BE2C (cell line): ENCODE results near the gene DCUN1D3.
"Not testable (repeated sequence)": the region's sequence is repeated elsewhere in the genome, so short reads cannot be mapped to it uniquely, and the experiment has no call there.

Source experiments
- DNase-seq: peaks from one replicate; pipeline ENCODE4 v3.0.0-alpha.2; 2020
- H3K27me3 ChIP-seq: fragments of 250-450 bp; sonication (Bioruptor Pico); 2 replicates; pipeline ENCODE4 v1.5.1; 2020; ENCODE audit warnings: mild to moderate bottlenecking
- H3K36me3 ChIP-seq: fragments of 250-450 bp; sonication (Bioruptor Pico); 2 replicates; pipeline ENCODE4 v1.5.1; 2020; ENCODE audit warnings: mild to moderate bottlenecking
- H3K4me1 ChIP-seq: fragments of 250-450 bp; sonication (Bioruptor Pico); 2 replicates; pipeline ENCODE4 v1.5.1; 2020
- H3K4me3 ChIP-seq: 2 replicates; pipeline ENCODE4 v1.5.1; 2011; ENCODE audit warnings: low read depth, low read length
- H3K9me3 ChIP-seq: fragments of 250-450 bp; sonication (Bioruptor Pico); 2 replicates; pipeline ENCODE4 v1.5.1; 2020
- CTCF ChIP-seq: IDR thresholded peaks from 2 replicates; pipeline ENCODE4 v1.5.1; 2012; ENCODE audit warnings: mild to moderate bottlenecking, low read depth, low read length

DCUN1D3 gene

GRCh38 chr16:20862162-20862960 is 37.8 kb downstream of the DCUN1D3 start:
- no peaks in the 10 kb centered on the region for H3K27me3 ChIP-seq
- no peaks in the 10 kb centered on the region for H3K9me3 ChIP-seq
- H3K4me3 ChIP-seq: no peak overlapping the region
- peaks cover 14% of the 10 kb centered on the region; the same call in 1 of the 2 replicates for H3K36me3 ChIP-seq
- no peak for TF ChIP-seq CTCF
- DNase-seq: no peak
- peaks cover 10% of the 10 kb centered on the region for H3K4me1 ChIP-seq

- not testable (repeated sequence) for H3K4me1 ChIP-seq, H3K4me3 ChIP-seq, DNase-seq, H3K9me3 ChIP-seq, H3K27me3 ChIP-seq
- peaks cover 14% of the 10 kb centered on the region; the same call in 1 of the 2 replicates for H3K36me3 ChIP-seq
These were observed 39.2 kb downstream of the DCUN1D3 start for GRCh38 chr16:20860995-20861394.

- no peak for DNase-seq
- Histone ChIP-seq H3K4me1 (no peaks in the 10 kb centered on the region), H3K9me3 (no peaks in the 10 kb centered on the region), H3K4me3 (no peak overlapping the region), H3K27me3 (no peaks in the 10 kb centered on the region), H3K36me3 (peaks cover 14% of the 10 kb centered on the region; the same call in 1 of the 2 replicates)
- no peak for TF ChIP-seq CTCF
These were observed 39.8 kb downstream of the DCUN1D3 start for GRCh38 chr16:20860361-20860760.

DNA sequence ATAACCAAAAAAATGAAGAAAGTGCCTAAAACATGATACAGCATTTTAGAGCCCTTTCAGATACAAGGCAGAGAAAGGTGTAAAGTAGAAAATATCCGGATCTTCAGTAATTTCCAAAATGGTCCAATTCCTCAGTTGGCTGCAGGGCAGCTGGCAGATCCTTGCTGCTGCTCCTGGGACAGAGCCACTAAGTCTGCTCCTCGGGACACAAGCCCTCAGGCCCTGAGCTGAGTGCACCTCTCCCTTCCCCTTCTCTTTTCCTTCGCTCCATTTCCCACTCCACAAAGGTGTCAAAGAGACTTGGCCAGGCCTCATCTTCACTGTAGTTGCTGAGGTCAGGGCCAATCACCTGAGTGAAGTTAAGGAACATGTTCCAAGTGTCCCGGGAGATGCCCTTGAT is 40.5 kb downstream of the DCUN1D3 start:
- no peaks in the 10 kb centered on the region for H3K27me3 ChIP-seq
- no peaks in the 10 kb centered on the region for H3K4me1 ChIP-seq
- no peak overlapping the region for H3K4me3 ChIP-seq
- H3K36me3 ChIP-seq: peaks cover 14% of the 10 kb centered on the region; the same call in 1 of the 2 replicates
- no peak for TF ChIP-seq CTCF
- DNase-seq: no peak
- no peaks in the 10 kb centered on the region for H3K9me3 ChIP-seq

GRCh38 chr16:20859229-20859628 is 40.9 kb downstream of the DCUN1D3 start:
- Histone ChIP-seq H3K4me1 (no peaks in the 10 kb centered on the region), H3K4me3 (no peak overlapping the region), H3K36me3 (peaks cover 14% of the 10 kb centered on the region; the same call in 1 of the 2 replicates), H3K27me3 (no peaks in the 10 kb centered on the region), H3K9me3 (no peaks in the 10 kb centered on the region)
- TF ChIP-seq CTCF: no peak
- no peak for DNase-seq

GRCh38 chr16:20857281-20857680 is 42.9 kb downstream of the DCUN1D3 start:
- H3K36me3 ChIP-seq: peaks cover 9% of the 10 kb centered on the region; the same call in 1 of the 2 replicates
- H3K9me3 ChIP-seq: no peaks in the 10 kb centered on the region
- H3K27me3 ChIP-seq: no peaks in the 10 kb centered on the region
- no peak overlapping the region for H3K4me3 ChIP-seq
- no peaks in the 10 kb centered on the region for H3K4me1 ChIP-seq
- TF ChIP-seq CTCF: no peak
- no peak for DNase-seq
